ENCODE data around the gene MAOB. TPM values are rescaled to one million over a fixed set of nuclear protein-coding genes. Genes with fewer than 3 reads are reported as not detected.
"Not testable (repeated sequence)": the region's sequence is repeated elsewhere in the genome, so short reads cannot be mapped to it uniquely, and the experiment has no call there.

MAOB gene
- total RNA-seq, result 10 to 100 TPM; 71.7 to 93.6 (median 84.3) TPM
- 59.7 TPM for polyA plus RNA-seq
- long read RNA-seq, donor 1, transcript MAOB-201 (15 exons, 2,566 nt), result major isoform, 237 of 312 reads
- long read RNA-seq, donor 1, partial matches to known transcripts, result 30 of 312 reads
- long read RNA-seq, donor 1, other reads (novel, unspliced or antisense), result 45 of 312 reads
- long read RNA-seq, donor 2, transcript MAOB-201 (15 exons, 2,566 nt), result major isoform, 92 of 127 reads
- long read RNA-seq, donor 2, partial matches to known transcripts, result 12 of 127 reads
- long read RNA-seq, donor 2, other reads (novel, unspliced or antisense), result 23 of 127 reads
- long read RNA-seq, donor 3, transcript MAOB-201 (15 exons, 2,566 nt), result major isoform, 532 of 676 reads
- long read RNA-seq, donor 3, partial matches to known transcripts, result 57 of 676 reads
- long read RNA-seq, donor 3, other reads (novel, unspliced or antisense), result 87 of 676 reads
- long read RNA-seq, donor 4, transcript MAOB-201 (15 exons, 2,566 nt), result major isoform, 125 of 155 reads
- long read RNA-seq, donor 4, partial matches to known transcripts, result 6 of 155 reads
- long read RNA-seq, donor 4, other reads (novel, unspliced or antisense), result 24 of 155 reads

DNA sequence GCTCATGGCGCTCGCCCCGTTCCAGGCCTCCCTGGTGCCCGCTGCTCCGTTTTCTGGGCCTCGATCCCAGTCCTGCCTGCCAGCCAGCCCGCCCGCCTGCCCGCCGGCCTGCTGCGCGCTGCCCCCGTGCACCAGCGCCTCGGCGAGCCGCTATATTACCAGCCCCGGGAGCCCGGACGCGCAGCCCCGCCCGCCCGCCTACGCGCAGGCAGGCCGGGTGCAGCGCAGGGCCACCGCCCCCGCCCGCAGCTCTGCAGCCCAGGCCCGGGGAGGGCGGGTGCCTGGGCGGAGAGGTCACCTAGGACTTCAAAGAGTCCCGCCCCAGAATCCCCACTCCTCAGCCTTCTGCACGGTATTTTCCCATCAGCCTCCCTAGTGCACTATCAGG, at the start of gene MAOB:
Gene MAOB (minus strand): TSS at position 157 of the 388 bp plus-strand sequence. CDS start 151 bp downstream, at position 6.
- H3K27me3 ChIP-seq (ENCODE audit: control insufficient read depth, insufficient read depth), result no peaks in the 10 kb centered on the region
- peak within 1 kb of the TSS; percentile 37 for H3K4me3 ChIP-seq (ENCODE audit: low read length)
- intact Hi-C loops (cut with DNase I), result no loop called here
- under 1% methylated on average over 36 of the region's 36 CpGs for WGBS
- H3K9me3 ChIP-seq (ENCODE audit: control insufficient read depth, low read length), result no peaks in the 10 kb centered on the region
- peak within 1 kb of the TSS; percentile 54 for H3K27ac ChIP-seq (ENCODE audit: low read length)
- DNase-seq, result peak; percentile 51 to 83 (median 82)
- ATAC-seq, result peak; percentile 94 to 95
- peaks cover 7% of the 10 kb centered on the region for H3K4me1 ChIP-seq (ENCODE audit: control insufficient read depth, insufficient read depth, low read length)

DNA sequence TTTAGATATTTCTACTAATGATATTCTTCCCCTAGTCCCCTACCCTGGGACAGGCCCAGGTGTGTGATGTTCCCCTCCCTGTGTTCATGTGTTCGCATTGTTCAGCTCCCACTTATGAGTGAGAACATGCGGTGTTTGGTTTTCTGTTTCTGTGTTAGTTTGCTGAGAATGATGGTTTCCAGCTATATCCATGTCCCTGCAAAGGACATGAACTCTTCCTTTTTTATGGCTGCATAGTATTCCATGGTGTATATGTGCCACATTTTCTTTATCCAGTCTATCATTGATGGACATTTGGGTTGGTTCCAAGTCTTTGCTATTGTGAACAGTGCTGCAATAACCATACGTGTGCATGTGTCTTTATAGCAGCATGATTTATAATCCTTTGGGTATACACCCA, 39.8 kb upstream of the MAOB start:
- 92% methylated on average over 3 of the region's 3 CpGs for WGBS
- DNase-seq; H3K9me3 ChIP-seq (ENCODE audit: control insufficient read depth, low read length); H3K27me3 ChIP-seq (ENCODE audit: control insufficient read depth, insufficient read depth); intact Hi-C loops (cut with DNase I); H3K4me3 ChIP-seq (ENCODE audit: low read length); H3K4me1 ChIP-seq (ENCODE audit: control insufficient read depth, insufficient read depth, low read length); ATAC-seq; H3K27ac ChIP-seq (ENCODE audit: low read length): not testable (repeated sequence)

DNA sequence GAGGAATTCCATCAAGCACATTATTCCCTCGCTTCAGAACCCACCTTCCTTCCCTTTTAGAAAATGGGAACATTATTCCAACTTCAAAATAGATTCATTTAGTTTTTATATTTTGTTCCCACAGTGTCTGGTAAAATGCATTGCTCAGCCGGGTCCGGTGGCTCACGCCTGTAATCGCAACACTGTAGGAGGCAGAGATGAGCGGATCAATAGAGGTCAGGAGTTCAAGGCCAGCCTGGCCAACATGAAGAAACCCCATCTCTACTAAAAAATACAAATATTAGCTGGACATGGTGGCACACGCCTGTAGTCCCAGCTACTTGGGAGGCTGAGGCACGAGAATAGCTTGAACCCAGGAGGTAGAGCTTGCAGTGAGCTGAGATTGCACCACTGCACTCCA, 28.5 kb upstream of the MAOB start:
- WGBS, result 93% methylated on average over 8 of the region's 8 CpGs
- ATAC-seq; H3K4me3 ChIP-seq (ENCODE audit: low read length); DNase-seq; H3K27me3 ChIP-seq (ENCODE audit: control insufficient read depth, insufficient read depth); H3K27ac ChIP-seq (ENCODE audit: low read length); H3K4me1 ChIP-seq (ENCODE audit: control insufficient read depth, insufficient read depth, low read length); H3K9me3 ChIP-seq (ENCODE audit: control insufficient read depth, low read length); intact Hi-C loops (cut with DNase I): not testable (repeated sequence)

DNA sequence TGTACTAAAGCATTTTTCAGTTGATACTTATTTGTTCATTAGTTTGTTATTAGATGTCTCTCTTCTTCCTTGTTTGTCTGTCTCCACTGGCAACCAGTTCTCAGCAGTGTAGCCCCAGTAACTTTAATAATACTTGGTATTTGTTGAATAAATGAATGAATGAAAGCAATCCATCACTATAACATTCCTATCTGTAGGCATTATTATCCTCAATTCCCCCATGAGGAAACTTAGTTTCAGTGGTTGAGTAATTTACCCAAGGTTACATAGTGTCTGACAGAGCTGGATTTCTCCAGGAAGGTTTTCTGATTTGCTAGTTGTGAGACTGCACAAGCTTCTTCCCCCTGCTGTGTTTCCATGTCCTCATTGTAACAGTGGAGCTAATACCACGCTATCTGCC, 27.8 kb upstream of the MAOB start:
- no peak overlapping the region for H3K4me3 ChIP-seq (ENCODE audit: low read length)
- H3K27me3 ChIP-seq (ENCODE audit: control insufficient read depth, insufficient read depth), result no peaks in the 10 kb centered on the region
- no peaks in the 10 kb centered on the region for H3K4me1 ChIP-seq (ENCODE audit: control insufficient read depth, insufficient read depth, low read length)
- ATAC-seq, result no peak
- 82% methylated on average over 1 of the region's 1 CpG for WGBS
- no peaks in the 10 kb centered on the region for H3K9me3 ChIP-seq (ENCODE audit: control insufficient read depth, low read length)
- H3K27ac ChIP-seq (ENCODE audit: low read length), result no peak overlapping the region
- intact Hi-C loops (cut with DNase I), result no loop called here
- DNase-seq, result no peak

DNA sequence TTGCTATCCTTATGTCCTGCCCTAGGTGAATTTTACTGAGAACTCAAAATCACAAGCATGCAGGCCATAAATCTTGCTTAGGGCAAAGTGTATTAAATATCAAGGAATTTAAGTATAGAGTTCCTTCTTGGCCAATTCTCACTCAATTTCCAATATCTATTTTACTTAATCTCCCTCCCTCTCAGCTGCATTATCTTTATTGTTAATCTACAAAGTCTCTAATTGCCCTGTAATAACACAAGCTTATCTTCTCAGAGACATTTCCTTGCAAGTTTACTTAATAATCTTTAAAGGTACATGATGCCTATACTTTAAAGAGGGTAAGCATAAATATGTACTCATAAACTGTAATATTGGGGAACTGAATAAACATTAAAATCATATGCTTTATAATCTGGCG, 26.9 kb upstream of the MAOB start:
- H3K9me3 ChIP-seq (ENCODE audit: control insufficient read depth, low read length), result no peaks in the 10 kb centered on the region
- intact Hi-C loops (cut with DNase I), result no loop called here
- no peak for ATAC-seq
- no peaks in the 10 kb centered on the region for H3K4me1 ChIP-seq (ENCODE audit: control insufficient read depth, insufficient read depth, low read length)
- 95% methylated on average over 1 of the region's 1 CpG for WGBS
- H3K4me3 ChIP-seq (ENCODE audit: low read length), result no peak overlapping the region
- no peak overlapping the region for H3K27ac ChIP-seq (ENCODE audit: low read length)
- H3K27me3 ChIP-seq (ENCODE audit: control insufficient read depth, insufficient read depth), result no peaks in the 10 kb centered on the region
- no peak for DNase-seq

DNA sequence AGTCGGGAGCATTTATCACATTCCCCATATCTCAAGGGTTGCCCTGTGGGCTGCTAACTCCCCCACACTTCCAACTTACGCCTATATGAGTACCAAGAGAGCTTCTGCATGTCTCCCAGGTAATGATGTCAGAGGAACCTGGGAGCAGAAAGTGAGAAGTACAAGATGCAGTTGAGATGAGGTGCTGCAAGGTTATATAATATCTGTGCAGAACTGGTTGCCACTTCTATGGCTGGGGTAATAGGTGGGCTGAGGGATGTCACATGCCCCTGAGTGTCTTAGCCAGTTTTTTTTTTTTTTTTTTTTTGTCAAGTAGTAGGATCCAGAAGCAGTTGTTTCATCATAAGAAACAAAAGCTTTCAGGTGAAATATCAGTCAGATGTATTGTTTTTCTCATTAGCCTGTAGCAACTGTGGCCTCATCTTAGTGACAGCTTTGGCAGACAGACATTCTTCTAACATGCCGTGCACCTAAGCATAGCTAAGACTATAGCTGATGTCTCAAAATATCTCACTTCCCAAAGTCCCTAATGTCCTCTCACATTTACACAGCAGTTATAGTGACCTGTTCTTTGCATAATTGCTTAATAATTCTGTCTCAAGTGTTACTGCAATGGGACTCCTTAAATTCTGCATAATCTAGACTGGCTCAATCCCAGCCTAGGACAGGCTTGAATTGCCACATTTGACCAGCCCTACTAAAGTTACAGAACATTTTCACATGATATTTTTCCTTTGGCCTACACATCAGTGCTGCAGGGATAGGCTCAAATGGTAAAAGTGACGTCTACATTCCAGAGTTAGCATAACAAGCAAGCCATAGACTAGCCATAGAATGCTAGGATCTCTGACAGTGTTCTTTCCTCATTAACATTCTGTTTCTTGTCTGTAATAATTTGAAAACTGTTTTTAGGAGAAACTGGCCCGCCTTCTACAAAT, 17.9 kb upstream of the MAOB start:
- no peak overlapping the region for H3K4me3 ChIP-seq (ENCODE audit: low read length)
- no peak for DNase-seq
- intact Hi-C loops (cut with DNase I), result no loop called here
- 86% methylated on average over 5 of the region's 5 CpGs for WGBS
- no peaks in the 10 kb centered on the region for H3K4me1 ChIP-seq (ENCODE audit: control insufficient read depth, insufficient read depth, low read length)
- no peaks in the 10 kb centered on the region for H3K9me3 ChIP-seq (ENCODE audit: control insufficient read depth, low read length)
- H3K27me3 ChIP-seq (ENCODE audit: control insufficient read depth, insufficient read depth), result no peaks in the 10 kb centered on the region
- H3K27ac ChIP-seq (ENCODE audit: low read length), result no peak overlapping the region
- no peak for ATAC-seq

DNA sequence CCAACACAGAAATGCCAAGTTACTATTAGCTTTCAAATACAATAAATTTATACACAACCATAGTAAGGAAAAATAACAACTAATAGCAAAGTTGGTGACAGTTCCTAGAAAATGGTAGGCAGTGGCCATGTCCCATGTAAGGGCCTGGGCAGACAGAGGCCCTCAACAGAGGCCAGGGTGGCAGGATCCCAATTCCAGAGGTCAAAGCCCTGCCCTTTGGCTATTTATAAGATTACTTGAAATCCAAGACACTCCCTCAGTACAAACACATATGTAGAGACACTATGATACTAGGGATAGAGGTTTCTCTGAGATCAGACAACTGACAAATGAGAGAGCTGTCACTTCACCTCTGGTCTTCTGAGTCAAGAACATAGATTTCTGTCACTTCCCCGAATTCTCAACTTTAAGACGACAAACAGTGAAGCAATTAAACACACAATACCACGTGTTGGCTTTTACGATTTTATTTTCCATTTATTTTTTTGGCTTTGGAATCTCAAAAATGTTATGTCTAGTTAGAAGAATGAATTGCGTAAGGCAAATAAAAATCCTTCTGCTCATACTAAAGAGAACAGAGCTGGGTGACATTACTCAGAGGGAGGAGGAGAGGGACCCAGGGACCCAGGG, 16.3 kb upstream of the MAOB start:
- WGBS, result 77% methylated on average over 5 of the region's 5 CpGs
- intact Hi-C loops (cut with DNase I), result no loop called here
- Histone ChIP-seq H3K27me3 (ENCODE audit: control insufficient read depth, insufficient read depth) (no peaks in the 10 kb centered on the region), H3K9me3 (ENCODE audit: control insufficient read depth, low read length) (no peaks in the 10 kb centered on the region), H3K4me3 (ENCODE audit: low read length) (no peak overlapping the region), H3K4me1 (ENCODE audit: control insufficient read depth, insufficient read depth, low read length) (no peaks in the 10 kb centered on the region), H3K27ac (ENCODE audit: low read length) (no peak overlapping the region)
- ATAC-seq, result no peak
- no peak for DNase-seq

DNA sequence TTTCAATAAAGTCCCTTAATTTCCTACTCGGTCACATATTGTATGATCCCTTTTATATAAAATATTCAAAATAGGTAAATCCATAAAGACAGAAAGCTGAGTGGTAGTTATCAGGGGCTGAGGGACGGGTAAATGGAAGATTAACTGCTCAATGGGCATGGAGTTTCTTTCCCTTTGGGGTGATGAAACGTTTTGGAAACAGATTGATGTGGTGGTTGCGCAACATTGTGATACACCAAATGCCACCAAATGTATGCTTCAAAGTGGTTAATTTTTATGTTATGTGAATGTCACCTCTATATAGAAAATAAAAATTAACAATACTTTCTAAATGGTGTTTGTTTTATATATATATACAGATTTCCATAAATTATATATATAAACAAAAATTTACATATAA, 15.0 kb upstream of the MAOB start:
- no peaks in the 10 kb centered on the region for H3K27me3 ChIP-seq (ENCODE audit: control insufficient read depth, insufficient read depth)
- DNase-seq (no peak), ATAC-seq (no peak)
- no peaks in the 10 kb centered on the region for H3K4me1 ChIP-seq (ENCODE audit: control insufficient read depth, insufficient read depth, low read length)
- H3K27ac ChIP-seq (ENCODE audit: low read length), result no peak overlapping the region
- no peaks in the 10 kb centered on the region for H3K9me3 ChIP-seq (ENCODE audit: control insufficient read depth, low read length)
- intact Hi-C loops (cut with DNase I), result no loop called here
- WGBS, result 78% methylated on average over 4 of the region's 4 CpGs
- H3K4me3 ChIP-seq (ENCODE audit: low read length), result no peak overlapping the region

DNA sequence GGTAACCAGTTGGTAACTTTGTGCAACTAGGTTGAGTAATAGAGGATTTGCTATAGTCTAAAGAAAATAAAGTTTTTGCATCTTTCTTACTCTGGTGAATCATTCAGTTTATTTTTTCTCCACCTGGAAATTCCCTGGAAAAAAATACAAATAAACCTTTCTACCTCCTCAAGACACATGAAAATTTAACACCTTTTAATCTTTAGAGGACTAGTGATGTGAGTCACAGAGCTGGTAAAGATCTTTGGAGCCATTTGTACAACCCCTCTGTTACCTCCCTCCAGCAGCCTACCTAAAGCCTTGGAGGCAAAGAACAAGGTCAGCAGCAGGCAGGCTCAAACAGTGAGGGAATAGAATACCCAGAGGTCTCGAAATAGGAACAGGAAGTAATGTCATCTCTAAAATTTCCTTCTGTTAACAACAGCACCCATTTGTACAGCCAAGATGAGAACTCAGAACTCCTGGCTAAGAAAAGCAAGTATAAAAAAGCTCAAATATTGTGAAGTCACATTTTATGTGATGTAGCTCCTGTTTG, 10.2 kb upstream of the MAOB start:
- intact Hi-C loops (cut with DNase I), result no loop called here
- no peaks in the 10 kb centered on the region for H3K4me1 ChIP-seq (ENCODE audit: control insufficient read depth, insufficient read depth, low read length)
- no peaks in the 10 kb centered on the region for H3K9me3 ChIP-seq (ENCODE audit: control insufficient read depth, low read length)
- 26% methylated on average over 1 of the region's 1 CpG for WGBS
- DNase-seq, result no peak
- H3K4me3 ChIP-seq (ENCODE audit: low read length), result no peak overlapping the region
- no peak for ATAC-seq
- no peak overlapping the region for H3K27ac ChIP-seq (ENCODE audit: low read length)
- H3K27me3 ChIP-seq (ENCODE audit: control insufficient read depth, insufficient read depth), result no peaks in the 10 kb centered on the region

DNA sequence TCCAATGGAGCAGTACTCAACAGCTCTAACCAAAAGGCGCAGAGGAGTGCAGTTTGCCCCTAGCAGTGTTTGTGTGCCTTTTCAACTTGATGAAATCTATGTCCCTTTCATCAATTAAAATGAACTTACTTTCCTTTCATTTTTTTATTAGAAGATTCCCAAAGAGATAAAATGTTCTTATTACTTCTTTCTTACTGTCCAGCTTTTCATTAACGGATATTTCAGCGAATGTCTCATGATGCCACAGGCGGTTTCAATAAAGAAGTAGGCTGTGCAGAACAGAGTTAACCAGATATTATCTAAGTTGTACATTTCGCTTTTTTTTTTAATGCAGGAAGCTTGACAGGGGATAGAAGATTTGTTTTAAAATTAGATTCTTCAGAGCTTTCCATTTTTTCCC, 3.4 kb upstream of the MAOB start:
- WGBS, result 84% methylated on average over 5 of the region's 5 CpGs

More for the DNA sequence above, 3.4 kb upstream of the MAOB start:
- H3K9me3 ChIP-seq (ENCODE audit: control insufficient read depth, low read length), result no peaks in the 10 kb centered on the region
- no peak for ATAC-seq
- no peak overlapping the region for H3K4me3 ChIP-seq (ENCODE audit: low read length)
- peaks cover 2% of the 10 kb centered on the region for H3K4me1 ChIP-seq (ENCODE audit: control insufficient read depth, insufficient read depth, low read length)
- H3K27ac ChIP-seq (ENCODE audit: low read length), result no peak overlapping the region
- H3K27me3 ChIP-seq (ENCODE audit: control insufficient read depth, insufficient read depth), result no peaks in the 10 kb centered on the region
- intact Hi-C loops (cut with DNase I), result no loop called here
- no peak for DNase-seq

Measured in right cardiac atrium (tissue), 5 donors.